Gastrocnemius medialis (tissue), 4 donors: ENCODE measurements around the gene MAML3.

ENCODE experiments used
- CTCF ChIP-seq, 5 experiments: fragments of 450-650 bp in 3 of 5; fragments of 200-600 bp in 2 of 5; sonication (generic) in 2 of 5; IDR thresholded peaks in 4 of 5; conservative IDR thresholded peaks in 1 of 5; 1 replicate in 4 of 5; 2 replicates in 1 of 5; pipeline ENCODE4 v1.5.1; 2016 to 2019; ENCODE audit warnings: antibody characterized with exemption in 5 of 5, mild to moderate bottlenecking in 3 of 5, moderate library complexity in 3 of 5
- POLR2A ChIP-seq, 2 donors: fragments of 450-650 bp; IDR thresholded peaks; one replicate each; pipeline ENCODE4 v1.6.1; 2017; ENCODE audit warnings: antibody characterized with exemption in 2 of 2, mild to moderate bottlenecking in 2 of 2, moderate library complexity in 2 of 2

GRCh38 chr4:139912445-139912844, 241.5 kb downstream of the MAML3 start:
- TF ChIP-seq CTCF (IDR thresholded peaks at IDR 0.05 in 4 of 5, conservative IDR thresholded peaks at IDR 0.05 in 1 of 5) (no peak), POLR2A (IDR thresholded peaks at IDR 0.05) (no peak)
